Kidney epithelial cell (primary cell): ENCODE results near the gene DOK7. TPM values are rescaled to one million over a fixed set of nuclear protein-coding genes. Genes with fewer than 3 reads are reported as not detected.

Source experiments
- DNase-seq: peaks from one replicate; pipeline ENCODE4 v3.0.0-alpha.2; 2010; ENCODE audit warnings: low read depth
- H3K27me3 ChIP-seq: 2 replicates; pipeline ENCODE4 v1.6.0; 2011; ENCODE audit warnings: low read length; ENCODE audit not compliant: control insufficient read depth, insufficient read depth
- H3K36me3 ChIP-seq: 2 replicates; pipeline ENCODE4 v1.5.1; 2011; ENCODE audit warnings: low read length; ENCODE audit not compliant: control insufficient read depth, insufficient read depth
- H3K4me3 ChIP-seq: 2 replicates; pipeline ENCODE4 v1.5.1; 2011; ENCODE audit warnings: low read depth, mild to moderate bottlenecking, control low read depth, low read length
- CTCF ChIP-seq: IDR thresholded peaks from 2 replicates; pipeline ENCODE4 v1.5.1; 2011; ENCODE audit warnings: mild to moderate bottlenecking, moderate library complexity, low read length, control low read depth, inconsistent platforms; ENCODE audit not compliant: insufficient read depth, poor library complexity, severe bottlenecking
- total RNA-seq: library from RNA; depleted of rRNA; stranded (reverse); fragments of >200 nt; gene quantifications from 2 replicates; pipeline ENCODE4 v1.2.3, GENCODE V29; 2015

Gene DOK7
- total RNA-seq, 1 donor from 2014 or later, result 6.9 TPM

GRCh38 chr4:3421470-3421869 is 41.6 kb upstream of the DOK7 start:
- Histone ChIP-seq H3K4me3 (no peak overlapping the region), H3K27me3 (no peaks in the 10 kb centered on the region), H3K36me3 (no peaks in the 10 kb centered on the region)
- DNase-seq, result no peak
- no peak for TF ChIP-seq CTCF

DNA sequence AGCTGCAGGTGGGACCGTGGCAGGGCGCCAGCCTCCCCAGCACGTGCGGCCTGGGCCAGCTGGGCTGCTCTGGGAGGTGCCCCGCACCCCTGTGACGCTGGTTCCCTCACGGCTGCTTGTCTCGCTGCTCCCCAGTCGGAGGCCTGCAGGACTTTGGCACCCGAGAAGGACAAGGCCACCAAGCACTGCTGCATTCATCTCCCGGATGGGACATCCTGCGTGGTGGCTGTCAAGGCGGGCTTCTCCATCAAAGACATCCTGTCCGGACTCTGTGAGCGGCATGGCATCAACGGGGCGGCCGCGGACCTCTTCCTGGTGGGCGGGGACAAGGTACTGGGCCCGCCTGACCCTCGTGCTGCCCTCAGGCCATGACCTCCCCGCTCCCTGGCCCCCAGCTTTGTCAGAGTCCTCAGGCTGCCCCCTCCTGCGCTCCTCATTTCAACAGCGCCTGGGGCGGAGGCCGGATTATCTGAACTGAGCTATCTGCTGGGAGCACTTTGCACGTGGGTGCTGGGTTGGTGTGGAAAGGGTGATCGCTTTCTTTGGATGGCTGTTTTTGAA is 40.8 kb upstream of the DOK7 start:
- TF ChIP-seq CTCF, result no peak
- DNase-seq, result no peak
- Histone ChIP-seq H3K27me3 (no peaks in the 10 kb centered on the region), H3K4me3 (no peak overlapping the region), H3K36me3 (no peaks in the 10 kb centered on the region)

GRCh38 chr4:3422808-3423297 is 40.3 kb upstream of the DOK7 start:
- no peak for DNase-seq
- Histone ChIP-seq H3K27me3 (no peaks in the 10 kb centered on the region), H3K36me3 (no peaks in the 10 kb centered on the region), H3K4me3 (no peak overlapping the region)
- TF ChIP-seq CTCF, result no peak

GRCh38 chr4:3423406-3423805 is 39.7 kb upstream of the DOK7 start:
- no peak overlapping the region for H3K4me3 ChIP-seq
- DNase-seq, result no peak
- no peak for TF ChIP-seq CTCF
- no peaks in the 10 kb centered on the region for H3K36me3 ChIP-seq
- H3K27me3 ChIP-seq, result no peaks in the 10 kb centered on the region

DNA sequence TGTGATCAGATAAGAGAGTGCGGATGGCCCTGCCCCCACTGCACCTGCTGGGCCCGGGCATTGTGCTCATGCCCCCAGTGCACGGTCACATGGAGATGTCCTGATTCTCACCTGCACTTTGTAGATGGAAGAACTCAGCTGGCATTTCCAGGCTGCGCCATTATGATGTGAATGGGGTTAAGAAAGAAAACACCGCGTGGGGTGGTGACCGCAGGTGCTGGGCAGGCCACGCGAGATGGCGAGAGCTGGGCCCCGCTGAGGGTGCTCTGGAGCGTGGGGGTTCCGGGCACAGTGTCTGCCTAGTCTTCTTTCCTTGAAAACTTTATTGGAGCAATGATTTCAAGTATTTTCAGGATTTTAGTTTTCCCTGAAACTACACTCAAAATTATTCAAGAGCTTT is 39.2 kb upstream of the DOK7 start:
- TF ChIP-seq CTCF, result no peak
- no peak for DNase-seq
- H3K36me3 ChIP-seq, result no peaks in the 10 kb centered on the region

GRCh38 chr4:3424522-3425095 is 38.5 kb upstream of the DOK7 start:
- no peak overlapping the region for H3K4me3 ChIP-seq
- DNase-seq, result no peak
- no peaks in the 10 kb centered on the region for H3K36me3 ChIP-seq
- no peak for TF ChIP-seq CTCF
- no peaks in the 10 kb centered on the region for H3K27me3 ChIP-seq

More for the DNA sequence above, 39.2 kb upstream of the DOK7 start:
- Histone ChIP-seq H3K4me3 (no peak overlapping the region), H3K27me3 (no peaks in the 10 kb centered on the region)
